Measurements from ENCODE around the gene ZNF2.

The ZNF2 gene

DNA sequence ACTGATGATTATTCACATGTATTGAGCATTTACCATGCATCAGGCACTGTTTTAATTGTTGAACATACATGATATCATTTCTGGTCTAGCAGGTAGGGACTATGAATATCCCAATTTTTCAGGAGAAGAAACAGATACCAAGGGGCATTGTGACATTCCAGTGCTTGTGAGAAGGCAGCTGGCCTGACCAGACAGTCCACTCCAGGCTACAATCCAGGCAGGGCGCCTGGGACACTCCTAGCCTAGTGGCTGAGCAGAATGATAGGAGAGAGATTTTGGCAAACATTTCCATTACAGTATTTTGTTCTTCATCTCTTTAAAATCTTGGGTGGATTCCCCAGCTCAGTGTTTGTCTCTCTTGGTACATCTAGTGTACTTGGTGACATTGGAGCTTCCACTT lies 66.6 kb downstream of the ZNF2 start:
- Histone ChIP-seq H3K9me3 (ENCODE audit: severe bottlenecking) (no peaks in the 10 kb centered on the region), H3K4me1 (ENCODE audit: insufficient read depth, poor library complexity, severe bottlenecking) (no peaks in the 10 kb centered on the region), H3K27ac (ENCODE audit: poor library complexity, severe bottlenecking) (no peak overlapping the region), H3K27me3 (ENCODE audit: insufficient read depth, poor library complexity, severe bottlenecking) (no peaks in the 10 kb centered on the region), H3K36me3 (ENCODE audit: low read depth) (no peaks in the 10 kb centered on the region), H3K4me3 (ENCODE audit: severe bottlenecking) (no peak overlapping the region)
- ATAC-seq (ENCODE audit: low read depth) (no peak), DNase-seq (ENCODE audit: low spot score) (no peak)
- TF ChIP-seq, protein P1, sequence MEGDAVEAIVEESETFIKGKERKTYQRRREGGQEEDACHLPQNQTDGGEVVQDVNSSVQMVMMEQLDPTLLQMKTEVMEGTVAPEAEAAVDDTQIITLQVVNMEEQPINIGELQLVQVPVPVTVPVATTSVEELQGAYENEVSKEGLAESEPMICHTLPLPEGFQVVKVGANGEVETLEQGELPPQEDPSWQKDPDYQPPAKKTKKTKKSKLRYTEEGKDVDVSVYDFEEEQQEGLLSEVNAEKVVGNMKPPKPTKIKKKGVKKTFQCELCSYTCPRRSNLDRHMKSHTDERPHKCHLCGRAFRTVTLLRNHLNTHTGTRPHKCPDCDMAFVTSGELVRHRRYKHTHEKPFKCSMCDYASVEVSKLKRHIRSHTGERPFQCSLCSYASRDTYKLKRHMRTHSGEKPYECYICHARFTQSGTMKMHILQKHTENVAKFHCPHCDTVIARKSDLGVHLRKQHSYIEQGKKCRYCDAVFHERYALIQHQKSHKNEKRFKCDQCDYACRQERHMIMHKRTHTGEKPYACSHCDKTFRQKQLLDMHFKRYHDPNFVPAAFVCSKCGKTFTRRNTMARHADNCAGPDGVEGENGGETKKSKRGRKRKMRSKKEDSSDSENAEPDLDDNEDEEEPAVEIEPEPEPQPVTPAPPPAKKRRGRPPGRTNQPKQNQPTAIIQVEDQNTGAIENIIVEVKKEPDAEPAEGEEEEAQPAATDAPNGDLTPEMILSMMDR (IDR thresholded peaks at IDR 0.05; ENCODE audit: poor library complexity, severe bottlenecking): no peak
